Loucy (cell line): ENCODE data around the gene ZMAT5.

ENCODE experiments used
- H2AFZ ChIP-seq: fragments of 200-600 bp; sonication (generic); 2 replicates; pipeline ENCODE4 v1.6.0; 2016; ENCODE audit warnings: antibody characterized with exemption, mild to moderate bottlenecking, low read length, moderate library complexity
- H3F3A ChIP-seq: fragments of 200-600 bp; 2 replicates; pipeline ENCODE4 v1.6.0; 2016; ENCODE audit warnings: antibody characterized with exemption, low read depth, mild to moderate bottlenecking
- H3K27me3 ChIP-seq: fragments of 200-600 bp; sonication (generic); 2 replicates; pipeline ENCODE4 v1.6.1; 2014; ENCODE audit warnings: low read length, mild to moderate bottlenecking; ENCODE audit not compliant: insufficient read depth, poor library complexity, severe bottlenecking
- H3K36me3 ChIP-seq: fragments of 200-600 bp; sonication (generic); 2 replicates; pipeline ENCODE4 v1.6.1; 2016; ENCODE audit warnings: low read length; ENCODE audit not compliant: insufficient read depth
- H3K4me1 ChIP-seq: fragments of 200-600 bp; sonication (generic); 2 replicates; pipeline ENCODE4 v1.5.1; 2014; ENCODE audit warnings: low read length, mild to moderate bottlenecking; ENCODE audit not compliant: insufficient read depth, poor library complexity, severe bottlenecking
- H3K4me2 ChIP-seq: fragments of 200-600 bp; sonication (generic); 2 replicates; pipeline ENCODE4 v1.6.0; 2014; ENCODE audit warnings: antibody characterized with exemption, low read length, low read depth, mild to moderate bottlenecking; ENCODE audit not compliant: poor library complexity, severe bottlenecking
- H3K4me3 ChIP-seq: fragments of 200-600 bp; sonication (generic); 2 replicates; pipeline ENCODE4 v1.5.1; 2014; ENCODE audit warnings: low read length, mild to moderate bottlenecking, mixed read lengths; ENCODE audit not compliant: poor library complexity, severe bottlenecking
- H3K79me2 ChIP-seq: fragments of 200-600 bp; sonication (generic); 2 replicates; pipeline ENCODE4 v1.6.1; 2014; ENCODE audit warnings: low read length; ENCODE audit not compliant: insufficient read depth
- H3K9ac ChIP-seq: fragments of 200-600 bp; sonication (generic); 2 replicates; pipeline ENCODE4 v1.6.0; 2014; ENCODE audit warnings: mild to moderate bottlenecking, low read depth, low read length, moderate library complexity; ENCODE audit not compliant: poor library complexity, severe bottlenecking
- H3K9me2 ChIP-seq: fragments of 200-600 bp; sonication (generic); replicated peaks from 2 replicates; pipeline ENCODE4 v1.6.1; 2016; ENCODE audit warnings: low read depth, low read length, mixed read lengths
- H3K9me3 ChIP-seq: fragments of 200-600 bp; sonication (generic); 2 replicates; pipeline ENCODE4 v1.6.1; 2014; ENCODE audit warnings: mild to moderate bottlenecking, antibody characterized with exemption, low read length, low read depth; ENCODE audit not compliant: insufficient read depth
- H4K20me1 ChIP-seq: fragments of 200-600 bp; sonication (generic); 2 replicates; pipeline ENCODE4 v1.6.0; 2014; ENCODE audit warnings: antibody characterized with exemption, low read length, mild to moderate bottlenecking; ENCODE audit not compliant: insufficient read depth, poor library complexity, severe bottlenecking
- EZH2phosphoT487 ChIP-seq: fragments of 200-600 bp; IDR thresholded peaks from 2 replicates; pipeline ENCODE4 v1.6.1; 2018; ENCODE audit warnings: antibody characterized with exemption, mild to moderate bottlenecking, moderate library complexity, borderline replicate concordance
- TF ChIP-seq, protein P1 (sequence below): fragments of 200-600 bp; sonication (generic); conservative IDR thresholded peaks from 2 replicates; pipeline ENCODE4 v1.5.1; 2014; ENCODE audit warnings: mild to moderate bottlenecking, antibody characterized with exemption, low read length

ZMAT5 gene

DNA sequence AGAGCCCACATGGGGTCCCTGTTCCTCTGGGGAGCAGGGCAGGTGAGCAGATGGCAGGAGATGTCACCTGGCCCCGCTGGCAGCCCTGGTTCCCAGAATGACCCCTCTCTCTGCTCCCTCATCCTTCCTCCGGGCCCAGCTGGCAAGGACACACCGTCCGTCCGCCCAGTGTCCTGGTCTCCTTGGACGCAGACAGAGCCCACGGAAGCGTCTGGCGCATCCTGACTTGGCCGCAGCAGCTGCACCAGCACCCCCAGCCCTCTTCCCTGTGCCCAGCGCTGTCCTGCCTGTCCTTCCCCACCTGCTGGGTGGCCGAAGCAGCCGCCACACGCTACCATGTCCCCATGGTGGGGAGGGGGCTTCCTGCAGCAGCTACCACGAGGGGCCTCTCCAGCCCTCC, 56.6 kb downstream of the ZMAT5 start:
- H3K9me3 ChIP-seq, result no peaks in the 10 kb centered on the region
- no peaks in the 10 kb centered on the region for H3K27me3 ChIP-seq
- H3K4me3 ChIP-seq, result no peak overlapping the region
- H3K36me3 ChIP-seq, result no peaks in the 10 kb centered on the region
- H4K20me1 ChIP-seq, result no peaks in the 10 kb centered on the region
- H2AFZ ChIP-seq, result no peak overlapping the region
- H3K79me2 ChIP-seq, result no peaks in the 10 kb centered on the region
- no peaks in the 10 kb centered on the region for H3K4me1 ChIP-seq
- H3K4me2 ChIP-seq, result no peak overlapping the region
- no peaks in the 10 kb centered on the region for H3F3A ChIP-seq
- H3K9me2 ChIP-seq, result no peaks in the 10 kb centered on the region
- no peak overlapping the region for H3K9ac ChIP-seq
- TF ChIP-seq EZH2phosphoT487, result no peak
- TF ChIP-seq, protein P1, sequence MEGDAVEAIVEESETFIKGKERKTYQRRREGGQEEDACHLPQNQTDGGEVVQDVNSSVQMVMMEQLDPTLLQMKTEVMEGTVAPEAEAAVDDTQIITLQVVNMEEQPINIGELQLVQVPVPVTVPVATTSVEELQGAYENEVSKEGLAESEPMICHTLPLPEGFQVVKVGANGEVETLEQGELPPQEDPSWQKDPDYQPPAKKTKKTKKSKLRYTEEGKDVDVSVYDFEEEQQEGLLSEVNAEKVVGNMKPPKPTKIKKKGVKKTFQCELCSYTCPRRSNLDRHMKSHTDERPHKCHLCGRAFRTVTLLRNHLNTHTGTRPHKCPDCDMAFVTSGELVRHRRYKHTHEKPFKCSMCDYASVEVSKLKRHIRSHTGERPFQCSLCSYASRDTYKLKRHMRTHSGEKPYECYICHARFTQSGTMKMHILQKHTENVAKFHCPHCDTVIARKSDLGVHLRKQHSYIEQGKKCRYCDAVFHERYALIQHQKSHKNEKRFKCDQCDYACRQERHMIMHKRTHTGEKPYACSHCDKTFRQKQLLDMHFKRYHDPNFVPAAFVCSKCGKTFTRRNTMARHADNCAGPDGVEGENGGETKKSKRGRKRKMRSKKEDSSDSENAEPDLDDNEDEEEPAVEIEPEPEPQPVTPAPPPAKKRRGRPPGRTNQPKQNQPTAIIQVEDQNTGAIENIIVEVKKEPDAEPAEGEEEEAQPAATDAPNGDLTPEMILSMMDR, result no peak

DNA sequence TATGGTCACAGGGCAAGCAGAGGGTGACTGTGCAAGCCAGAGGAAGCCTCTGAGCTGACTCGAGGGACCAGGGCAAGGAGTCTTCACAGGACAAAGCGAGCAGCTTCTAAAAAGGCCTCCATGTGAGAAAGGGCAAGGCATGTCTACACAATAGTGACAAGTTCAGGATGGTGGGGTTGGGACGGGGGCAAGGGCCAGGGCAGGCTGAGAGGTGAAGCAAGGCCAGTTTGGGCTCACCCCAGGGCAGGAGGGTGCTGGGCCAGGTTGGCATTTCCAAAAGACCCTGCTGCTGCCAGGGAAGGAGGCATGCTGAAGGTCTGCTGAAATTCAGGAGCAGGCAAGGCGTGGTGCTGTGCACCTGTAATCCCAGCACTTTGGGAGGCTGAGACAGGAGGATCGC, 59.3 kb downstream of the ZMAT5 start:
- Histone ChIP-seq H3F3A (no peaks in the 10 kb centered on the region), H3K9me3 (no peaks in the 10 kb centered on the region), H3K27me3 (no peaks in the 10 kb centered on the region), H2AFZ (no peak overlapping the region), H3K36me3 (no peaks in the 10 kb centered on the region), H3K4me2 (no peak overlapping the region), H3K79me2 (no peaks in the 10 kb centered on the region), H3K4me1 (no peaks in the 10 kb centered on the region), H3K9me2 (no peaks in the 10 kb centered on the region), H4K20me1 (no peaks in the 10 kb centered on the region), H3K9ac (no peak overlapping the region), H3K4me3 (no peak overlapping the region)
- TF ChIP-seq, protein P1, result no peak

DNA sequence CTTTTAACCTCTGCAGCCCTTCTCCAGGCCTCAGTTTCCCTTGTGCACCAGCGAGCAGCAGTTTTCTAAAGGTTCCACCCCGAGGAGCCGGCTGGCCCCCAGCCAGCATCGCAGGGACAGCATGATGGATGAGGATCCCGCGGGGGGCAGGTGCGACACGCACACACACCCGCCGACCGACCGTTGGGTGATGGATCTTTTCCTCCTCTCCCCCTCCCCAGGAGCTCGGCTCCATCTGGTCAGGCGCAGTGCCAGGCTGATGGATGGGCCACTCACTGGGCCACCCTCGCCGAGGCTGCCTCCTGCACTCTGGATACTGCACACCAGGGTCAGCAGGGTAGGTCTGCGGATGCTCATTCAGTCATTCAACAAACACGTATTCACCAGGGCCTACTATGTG, 59.8 kb downstream of the ZMAT5 start:
- H3K9me2 ChIP-seq, result no peaks in the 10 kb centered on the region
- no peaks in the 10 kb centered on the region for H3K27me3 ChIP-seq
- H3K36me3 ChIP-seq, result no peaks in the 10 kb centered on the region
- no peak overlapping the region for H3K4me3 ChIP-seq
- TF ChIP-seq, protein P1, result no peak
- no peak for TF ChIP-seq EZH2phosphoT487
- H3K4me1 ChIP-seq, result no peaks in the 10 kb centered on the region
- no peak overlapping the region for H3K9ac ChIP-seq
- H3K4me2 ChIP-seq, result no peak overlapping the region
- no peaks in the 10 kb centered on the region for H3K9me3 ChIP-seq
- no peaks in the 10 kb centered on the region for H3F3A ChIP-seq
- no peak overlapping the region for H2AFZ ChIP-seq
- no peaks in the 10 kb centered on the region for H3K79me2 ChIP-seq
- no peaks in the 10 kb centered on the region for H4K20me1 ChIP-seq
